Activated naive CD8-positive, alpha-beta T cell (primary cell): ENCODE measurements around the gene BARD1.
"Not testable (repeated sequence)": the region's sequence is repeated elsewhere in the genome, so short reads cannot be mapped to it uniquely, and the experiment has no call there.

Source experiments
- H3K27ac Mint-ChIP-seq: one replicate; pipeline ENCODE4 v1.8.0; 2021; ENCODE audit warnings: mixed read lengths
- H3K27me3 Mint-ChIP-seq: one replicate; pipeline ENCODE4 v1.8.0; 2021; ENCODE audit warnings: mixed read lengths
- H3K36me3 Mint-ChIP-seq: one replicate; pipeline ENCODE4 v1.8.0; 2021; ENCODE audit warnings: mixed read lengths
- H3K4me1 Mint-ChIP-seq: one replicate; pipeline ENCODE4 v1.8.0; 2021; ENCODE audit warnings: low read depth, mixed read lengths
- H3K4me3 Mint-ChIP-seq: one replicate; pipeline ENCODE4 v1.8.0; 2021; ENCODE audit warnings: mild to moderate bottlenecking, mixed read lengths
- H3K9me3 Mint-ChIP-seq: one replicate; pipeline ENCODE4 v1.8.0; 2021; ENCODE audit warnings: low read depth, mixed read lengths

Gene BARD1

DNA sequence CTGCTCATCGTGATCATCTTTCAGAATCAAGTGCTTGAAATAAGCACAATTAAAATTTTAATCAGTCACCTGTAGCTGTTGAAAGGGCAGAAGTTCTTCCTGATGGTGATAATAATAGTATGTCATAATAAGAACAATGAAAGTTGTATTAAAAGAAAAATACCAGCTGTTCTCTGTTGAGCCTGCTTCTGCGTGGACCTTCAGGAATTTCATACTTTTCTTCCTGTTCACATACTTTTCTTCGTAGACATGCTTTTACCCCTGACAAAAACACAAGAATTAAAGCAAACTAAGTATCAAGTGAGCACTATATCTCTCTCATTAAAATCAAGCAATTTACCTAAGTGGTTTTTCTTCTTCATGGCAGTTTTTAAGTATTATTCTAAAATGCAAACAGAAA lies 79.2 kb downstream of the BARD1 start:
- no peaks in the 10 kb centered on the region for H3K4me1 Mint-ChIP-seq
- H3K9me3 Mint-ChIP-seq, result no peaks in the 10 kb centered on the region
- H3K27ac Mint-ChIP-seq, result no peak overlapping the region
- H3K27me3 Mint-ChIP-seq, result no peaks in the 10 kb centered on the region
- peaks cover 14% of the 10 kb centered on the region for H3K36me3 Mint-ChIP-seq
- H3K4me3 Mint-ChIP-seq, result no peak overlapping the region

GRCh38 chr2:214724741-214725140 lies 84.7 kb downstream of the BARD1 start:
- no peak overlapping the region for H3K27ac Mint-ChIP-seq
- H3K4me1 Mint-ChIP-seq, result no peaks in the 10 kb centered on the region
- no peaks in the 10 kb centered on the region for H3K27me3 Mint-ChIP-seq
- no peak overlapping the region for H3K4me3 Mint-ChIP-seq
- no peaks in the 10 kb centered on the region for H3K9me3 Mint-ChIP-seq
- H3K36me3 Mint-ChIP-seq, result peaks cover 31% of the 10 kb centered on the region

GRCh38 chr2:214717837-214718236 lies 91.6 kb downstream of the BARD1 start:
- H3K27me3 Mint-ChIP-seq, H3K4me1 Mint-ChIP-seq, H3K27ac Mint-ChIP-seq, H3K9me3 Mint-ChIP-seq, H3K4me3 Mint-ChIP-seq: not testable (repeated sequence)
- H3K36me3 Mint-ChIP-seq, result peaks cover 25% of the 10 kb centered on the region

DNA sequence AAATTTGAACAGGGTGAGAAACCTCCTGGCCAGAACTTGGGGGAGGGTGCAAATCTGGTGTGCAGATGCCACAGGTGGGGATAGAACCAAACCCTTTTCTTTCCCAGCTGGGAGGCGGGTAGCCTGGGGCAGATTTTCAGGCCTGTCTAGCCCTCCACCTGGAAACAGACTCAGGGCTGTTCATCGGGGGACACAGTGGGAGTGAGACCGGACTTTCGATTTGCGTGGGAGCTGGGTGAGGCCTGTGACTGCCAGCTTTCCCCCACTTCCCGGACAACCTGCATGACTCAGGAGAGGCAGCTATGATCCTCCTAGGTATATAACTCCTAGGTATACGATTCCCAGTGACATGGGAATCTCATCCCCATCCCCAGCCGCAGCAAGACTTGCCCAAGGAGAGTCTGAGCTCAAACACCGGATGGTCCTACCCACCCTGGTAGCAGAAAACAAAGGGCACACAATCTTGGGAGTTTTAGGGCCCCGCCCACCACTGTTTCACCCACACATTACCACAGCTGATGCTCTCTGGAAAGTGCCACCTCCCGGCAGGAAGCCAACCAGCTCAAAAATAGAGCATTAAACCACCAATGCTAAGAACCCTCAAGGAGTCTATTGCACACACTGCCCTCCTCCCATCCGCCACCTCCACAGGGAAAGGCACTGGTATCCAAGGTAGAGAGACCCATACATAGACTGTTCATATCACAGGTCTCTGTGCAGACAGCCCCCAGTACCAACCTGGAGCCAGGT lies 92.5 kb downstream of the BARD1 start:
- peaks cover 2% of the 10 kb centered on the region for H3K4me1 Mint-ChIP-seq
- no peak overlapping the region for H3K4me3 Mint-ChIP-seq
- H3K36me3 Mint-ChIP-seq, result peaks cover 25% of the 10 kb centered on the region
- no peak overlapping the region for H3K27ac Mint-ChIP-seq
- no peaks in the 10 kb centered on the region for H3K9me3 Mint-ChIP-seq
- no peaks in the 10 kb centered on the region for H3K27me3 Mint-ChIP-seq

DNA sequence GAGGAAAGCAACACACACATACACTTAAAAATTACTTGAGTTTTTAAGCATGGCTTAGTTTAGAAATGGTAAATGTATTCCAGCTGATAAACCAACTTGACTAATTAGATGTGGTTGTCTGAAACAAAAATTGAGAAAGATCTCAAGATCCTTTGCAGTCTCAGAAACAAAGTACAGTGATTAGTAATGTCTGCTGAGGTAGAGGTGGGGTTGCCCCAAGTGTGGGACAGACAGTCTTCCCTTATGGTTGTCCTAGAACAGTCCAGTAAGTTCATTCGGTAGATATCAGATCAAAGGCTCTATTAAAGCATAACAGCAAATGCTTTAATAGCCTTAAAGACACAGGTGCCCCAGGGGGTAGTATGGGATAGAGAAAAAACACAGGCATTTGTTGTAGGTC lies 94.5 kb downstream of the BARD1 start:
- Mint-ChIP-seq H3K27me3 (no peaks in the 10 kb centered on the region), H3K9me3 (no peaks in the 10 kb centered on the region), H3K36me3 (peaks cover 9% of the 10 kb centered on the region), H3K27ac (no peak overlapping the region), H3K4me3 (no peak overlapping the region), H3K4me1 (peaks cover 4% of the 10 kb centered on the region)

DNA sequence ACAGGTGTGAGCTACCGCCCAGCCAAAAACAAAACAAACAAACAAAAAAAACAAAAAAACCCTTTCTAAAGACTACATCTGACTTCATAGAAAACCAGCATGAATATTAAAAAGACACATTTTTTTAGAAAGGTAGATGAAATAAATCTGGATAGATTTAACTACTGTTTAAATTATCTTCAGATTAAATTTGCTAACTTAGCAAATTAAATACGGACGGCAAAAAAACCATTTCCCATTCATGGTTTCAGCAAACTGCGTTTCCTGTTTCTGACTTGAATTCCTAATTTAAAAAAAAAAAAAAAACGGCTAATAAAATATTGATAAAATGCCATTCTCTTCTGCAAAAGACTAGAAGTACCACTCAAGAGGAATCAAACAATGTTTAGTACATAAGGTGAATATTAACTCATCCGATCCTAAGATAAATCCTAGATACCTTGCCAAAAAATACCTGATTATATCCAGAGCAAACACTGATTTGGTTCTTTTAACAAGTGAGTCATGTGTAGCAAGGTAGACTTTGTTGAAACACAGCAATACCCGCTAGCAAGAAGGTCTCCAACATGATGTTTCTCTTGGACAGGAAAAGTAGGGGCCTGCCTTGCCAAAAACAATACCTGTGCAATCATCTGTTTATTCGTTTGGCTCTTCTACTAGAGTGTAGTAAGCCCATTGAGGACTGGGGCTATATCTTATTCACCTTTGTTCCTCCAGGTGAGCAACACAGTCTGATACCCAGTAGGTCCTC lies 96.2 kb downstream of the BARD1 start:
- Mint-ChIP-seq H3K27ac (no peak overlapping the region), H3K9me3 (no peaks in the 10 kb centered on the region), H3K4me3 (no peak overlapping the region), H3K27me3 (no peaks in the 10 kb centered on the region), H3K36me3 (peaks cover 4% of the 10 kb centered on the region), H3K4me1 (peaks cover 4% of the 10 kb centered on the region)

DNA sequence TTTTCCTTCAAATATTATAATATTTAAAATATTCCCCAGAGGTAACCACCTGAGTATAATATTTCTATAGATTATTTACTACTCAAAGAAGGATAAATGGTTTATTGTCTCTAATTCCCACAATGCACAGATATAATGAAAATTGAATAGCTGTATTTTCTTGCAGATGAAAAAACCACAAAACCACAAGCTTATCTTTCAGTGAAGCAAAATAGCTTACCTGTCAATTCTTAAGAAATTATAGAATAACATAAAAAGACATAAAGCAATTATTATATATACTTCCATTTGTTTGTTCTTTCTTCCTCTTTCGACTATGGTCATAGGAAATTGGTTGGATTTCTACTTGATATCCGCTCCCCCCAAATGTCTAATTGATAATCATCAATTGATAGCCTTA lies 98.8 kb downstream of the BARD1 start:
- Mint-ChIP-seq H3K9me3 (no peaks in the 10 kb centered on the region), H3K27ac (no peak overlapping the region), H3K27me3 (no peaks in the 10 kb centered on the region), H3K36me3 (no peaks in the 10 kb centered on the region), H3K4me1 (peaks cover 2% of the 10 kb centered on the region), H3K4me3 (no peak overlapping the region)

- Mint-ChIP-seq H3K4me1 (peaks cover 2% of the 10 kb centered on the region), H3K9me3 (no peaks in the 10 kb centered on the region), H3K27ac (no peak overlapping the region), H3K27me3 (no peaks in the 10 kb centered on the region), H3K36me3 (no peaks in the 10 kb centered on the region), H3K4me3 (no peak overlapping the region)
Measured at GRCh38 chr2:214706986-214707385, 102.5 kb downstream of the BARD1 start.

DNA sequence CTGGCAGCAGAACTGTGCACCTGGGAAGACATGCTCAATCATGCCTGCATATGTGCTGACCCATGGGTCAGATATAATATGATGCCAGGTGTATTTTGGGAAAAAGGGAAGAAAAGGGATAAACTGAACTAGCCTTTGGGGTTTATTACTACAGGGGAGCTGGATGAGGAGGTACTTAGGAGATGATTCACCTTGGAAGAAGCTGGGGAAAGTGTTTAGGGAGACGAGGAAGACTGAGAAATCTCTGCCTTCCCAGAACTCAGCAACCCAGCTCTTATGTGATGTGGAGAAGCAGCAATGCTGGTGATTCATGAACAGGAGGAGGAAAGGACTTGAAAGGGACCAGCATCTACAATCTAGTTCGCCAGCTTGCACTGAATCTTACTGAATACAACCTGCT lies 110.2 kb downstream of the BARD1 start:
- Mint-ChIP-seq H3K27me3 (peaks cover 3% of the 10 kb centered on the region), H3K9me3 (no peaks in the 10 kb centered on the region), H3K4me3 (no peak overlapping the region), H3K4me1 (no peaks in the 10 kb centered on the region), H3K36me3 (no peaks in the 10 kb centered on the region), H3K27ac (no peak overlapping the region)

- peaks cover 3% of the 10 kb centered on the region for H3K27me3 Mint-ChIP-seq
- no peaks in the 10 kb centered on the region for H3K4me1 Mint-ChIP-seq
- H3K9me3 Mint-ChIP-seq, result peaks cover 4% of the 10 kb centered on the region
- no peak overlapping the region for H3K27ac Mint-ChIP-seq
- H3K4me3 Mint-ChIP-seq, result no peak overlapping the region
- no peaks in the 10 kb centered on the region for H3K36me3 Mint-ChIP-seq
Measured at GRCh38 chr2:214696681-214697080, 112.8 kb downstream of the BARD1 start.

DNA sequence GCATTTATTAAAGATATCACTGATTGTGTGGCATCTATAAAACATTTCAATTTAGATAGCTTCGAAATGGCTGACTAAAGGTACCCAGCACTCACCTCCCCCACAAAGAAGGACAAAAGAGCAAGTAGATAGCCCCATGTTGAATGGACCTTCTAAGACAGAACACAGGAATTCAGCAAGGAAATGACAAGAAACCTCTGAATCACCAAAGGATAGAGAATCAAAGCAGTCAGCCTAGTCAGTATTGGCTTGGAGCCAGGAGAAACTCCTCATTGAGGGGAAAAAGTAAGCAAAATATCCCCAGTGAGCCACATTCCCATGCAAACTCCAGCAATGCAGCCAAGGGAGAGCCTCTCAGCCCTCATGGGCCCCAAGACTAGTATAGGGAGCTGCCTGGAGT lies 113.7 kb downstream of the BARD1 start:
- Mint-ChIP-seq H3K4me3 (no peak overlapping the region), H3K36me3 (no peaks in the 10 kb centered on the region), H3K9me3 (peaks cover 7% of the 10 kb centered on the region), H3K4me1 (no peaks in the 10 kb centered on the region), H3K27me3 (peaks cover 2% of the 10 kb centered on the region), H3K27ac (no peak overlapping the region)

DNA sequence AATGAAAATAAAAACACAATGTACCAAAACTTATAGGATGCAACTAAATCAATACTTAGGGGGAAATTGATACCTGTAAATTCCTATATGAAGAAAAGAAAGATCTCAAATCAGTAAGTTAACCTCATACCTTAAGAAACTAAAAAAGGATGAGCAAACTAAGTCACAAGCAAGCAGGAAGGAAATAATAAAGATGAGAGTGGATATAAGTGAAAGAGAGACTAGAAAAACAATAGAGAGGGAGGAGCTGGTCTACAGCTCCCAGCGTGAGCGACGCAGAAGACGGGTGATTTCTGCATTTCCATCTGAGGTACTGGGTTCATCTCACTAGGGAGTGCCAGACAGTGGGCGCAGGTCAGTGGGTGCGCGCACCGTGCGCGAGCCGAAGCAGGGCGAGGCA lies 125.9 kb downstream of the BARD1 start:
- peak overlapping the region; percentile 80 for H3K4me3 Mint-ChIP-seq
- H3K27ac Mint-ChIP-seq, H3K4me1 Mint-ChIP-seq, H3K27me3 Mint-ChIP-seq, H3K9me3 Mint-ChIP-seq, H3K36me3 Mint-ChIP-seq: not testable (repeated sequence)

GRCh38 chr2:214679736-214680135 lies 129.7 kb downstream of the BARD1 start:
- no peak overlapping the region for H3K27ac Mint-ChIP-seq
- no peak overlapping the region for H3K4me3 Mint-ChIP-seq
- H3K36me3 Mint-ChIP-seq, result peaks cover 3% of the 10 kb centered on the region
- H3K9me3 Mint-ChIP-seq, result no peaks in the 10 kb centered on the region
- H3K4me1 Mint-ChIP-seq, result peaks cover 7% of the 10 kb centered on the region
- H3K27me3 Mint-ChIP-seq, result no peaks in the 10 kb centered on the region

GRCh38 chr2:214676421-214677089 lies 132.9 kb downstream of the BARD1 start:
- Mint-ChIP-seq H3K27me3 (no peaks in the 10 kb centered on the region), H3K4me3 (no peak overlapping the region), H3K27ac (no peak overlapping the region), H3K4me1 (no peaks in the 10 kb centered on the region), H3K36me3 (peaks cover 6% of the 10 kb centered on the region), H3K9me3 (no peaks in the 10 kb centered on the region)
